Uterus (tissue), 2 donors: ENCODE measurements around the gene AP1B1.

Source experiments
- CTCF ChIP-seq, 4 experiments: fragments of 200-600 bp in 2 of 4; fragments of 450-650 bp in 2 of 4; sonication (generic) in 2 of 4; IDR thresholded peaks; one replicate each; pipeline ENCODE4 v1.5.1; 2016 to 2019; ENCODE audit warnings: antibody characterized with exemption in 4 of 4, mild to moderate bottlenecking in 2 of 4, moderate library complexity in 1 of 4
- POLR2A ChIP-seq, 2 donors: fragments of 450-650 bp; IDR thresholded peaks; one replicate each; pipeline ENCODE4 v1.6.1; 2016; ENCODE audit warnings: antibody characterized with exemption in 2 of 2, mild to moderate bottlenecking in 1 of 2, moderate library complexity in 1 of 2

DNA sequence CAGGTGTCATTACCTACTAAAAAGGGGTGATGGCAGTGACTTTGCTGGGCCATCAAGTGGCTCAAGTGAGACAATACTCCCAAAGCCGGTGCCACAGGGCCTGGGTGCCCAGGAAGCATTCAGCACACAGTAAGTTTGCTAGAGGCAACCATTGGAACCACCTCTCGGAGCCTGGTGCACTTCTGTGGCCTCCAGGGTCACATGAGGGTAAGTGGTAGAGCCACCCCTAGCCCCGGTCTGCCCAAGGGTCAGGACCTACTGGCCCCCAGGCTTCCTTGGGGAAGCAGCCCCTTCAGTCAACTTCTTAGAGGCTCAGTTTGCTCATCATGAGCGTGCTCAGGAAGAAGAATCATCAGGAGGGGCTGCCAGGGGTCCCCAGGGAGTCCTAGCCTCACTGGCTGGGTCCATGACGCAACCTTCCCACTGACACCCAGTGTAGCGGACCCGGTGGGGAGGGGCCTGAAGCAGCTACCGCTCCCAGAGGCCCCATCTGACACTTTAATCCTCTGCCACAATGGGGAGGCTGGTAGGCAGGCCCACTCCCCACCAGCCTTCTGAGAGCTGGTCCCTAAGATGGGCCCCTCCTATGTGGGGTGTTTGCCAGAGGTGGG lies 55.4 kb downstream of the AP1B1 start:
- no peak for TF ChIP-seq CTCF (IDR thresholded peaks at IDR 0.05)
- TF ChIP-seq POLR2A (IDR thresholded peaks at IDR 0.05), result no peak
